Neutrophil (primary cell): ENCODE data around the gene RPL34.

Source experiments
- H3K27ac ChIP-seq: fragments of 200-600 bp; sonication (generic); 2 replicates; pipeline ENCODE4 v1.5.1; 2016; ENCODE audit warnings: mild to moderate bottlenecking, moderate library complexity
- H3K27me3 ChIP-seq: fragments of 200-600 bp; sonication (generic); 2 replicates; pipeline ENCODE4 v1.6.0; 2016; ENCODE audit warnings: mild to moderate bottlenecking
- H3K36me3 ChIP-seq: fragments of 200-600 bp; sonication (generic); 2 replicates; pipeline ENCODE4 v1.5.1; 2017
- H3K4me1 ChIP-seq, 2 experiments: fragments of 200-600 bp in 1 of 2; sonication (generic) in 1 of 2; 1 replicate in 1 of 2; 2 replicates in 1 of 2; pipeline versions ENCODE4 v1.5.1 to v1.6.1; 2013 to 2016; ENCODE audit warnings: low read depth in 1 of 2, low read length in 1 of 2, mild to moderate bottlenecking in 1 of 2, moderate library complexity in 1 of 2; ENCODE audit not compliant: control insufficient read depth in 1 of 2, insufficient read depth in 1 of 2
- H3K4me3 ChIP-seq, 2 experiments: fragments of 200-600 bp in 1 of 2; sonication (generic) in 1 of 2; 1 replicate in 1 of 2; 2 replicates in 1 of 2; pipeline ENCODE4 v1.5.1; 2013 to 2016; ENCODE audit warnings: low read depth in 1 of 2, low read length in 1 of 2, mild to moderate bottlenecking in 1 of 2, moderate library complexity in 1 of 2
- H3K9me3 ChIP-seq: fragments of 200-600 bp; sonication (generic); 2 replicates; pipeline ENCODE4 v1.5.1; 2016
- TF ChIP-seq, protein P1 (sequence below): fragments of 200-600 bp; sonication (generic); IDR thresholded peaks from 2 replicates; pipeline ENCODE4 v1.5.1; 2016; ENCODE audit warnings: antibody characterized with exemption

Gene RPL34

GRCh38 chr4:108624263-108625056 lies 4.1 kb downstream of the RPL34 start:
- TF ChIP-seq, protein P1, sequence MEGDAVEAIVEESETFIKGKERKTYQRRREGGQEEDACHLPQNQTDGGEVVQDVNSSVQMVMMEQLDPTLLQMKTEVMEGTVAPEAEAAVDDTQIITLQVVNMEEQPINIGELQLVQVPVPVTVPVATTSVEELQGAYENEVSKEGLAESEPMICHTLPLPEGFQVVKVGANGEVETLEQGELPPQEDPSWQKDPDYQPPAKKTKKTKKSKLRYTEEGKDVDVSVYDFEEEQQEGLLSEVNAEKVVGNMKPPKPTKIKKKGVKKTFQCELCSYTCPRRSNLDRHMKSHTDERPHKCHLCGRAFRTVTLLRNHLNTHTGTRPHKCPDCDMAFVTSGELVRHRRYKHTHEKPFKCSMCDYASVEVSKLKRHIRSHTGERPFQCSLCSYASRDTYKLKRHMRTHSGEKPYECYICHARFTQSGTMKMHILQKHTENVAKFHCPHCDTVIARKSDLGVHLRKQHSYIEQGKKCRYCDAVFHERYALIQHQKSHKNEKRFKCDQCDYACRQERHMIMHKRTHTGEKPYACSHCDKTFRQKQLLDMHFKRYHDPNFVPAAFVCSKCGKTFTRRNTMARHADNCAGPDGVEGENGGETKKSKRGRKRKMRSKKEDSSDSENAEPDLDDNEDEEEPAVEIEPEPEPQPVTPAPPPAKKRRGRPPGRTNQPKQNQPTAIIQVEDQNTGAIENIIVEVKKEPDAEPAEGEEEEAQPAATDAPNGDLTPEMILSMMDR = no peak
- Histone ChIP-seq H3K36me3 (peaks cover 76% of the 10 kb centered on the region), H3K4me3 (no peak overlapping the region)

GRCh38 chr4:108626056-108626455 lies 5.7 kb downstream of the RPL34 start:
- Histone ChIP-seq H3K27ac (no peak overlapping the region), H3K36me3 (peaks cover 90% of the 10 kb centered on the region), H3K9me3 (no peaks in the 10 kb centered on the region), H3K4me1 (peaks cover 6 to 14% of the 10 kb centered on the region in 2 experiments), H3K4me3 (no peak overlapping the region), H3K27me3 (no peaks in the 10 kb centered on the region)
- TF ChIP-seq, protein P1 = no peak

More at GRCh38 chr4:108624263-108625056, 4.1 kb downstream of the RPL34 start:
- H3K27me3 ChIP-seq = no peaks in the 10 kb centered on the region
- peaks cover 18 to 23% of the 10 kb centered on the region in 2 experiments for H3K4me1 ChIP-seq
- H3K27ac ChIP-seq = no peak overlapping the region
- no peaks in the 10 kb centered on the region for H3K9me3 ChIP-seq

GRCh38 chr4:108628411-108628810 lies 8.0 kb downstream of the RPL34 start:
- TF ChIP-seq, protein P1 = no peak
- Histone ChIP-seq H3K36me3 (peaks cover 92% of the 10 kb centered on the region), H3K27ac (no peak overlapping the region)

DNA sequence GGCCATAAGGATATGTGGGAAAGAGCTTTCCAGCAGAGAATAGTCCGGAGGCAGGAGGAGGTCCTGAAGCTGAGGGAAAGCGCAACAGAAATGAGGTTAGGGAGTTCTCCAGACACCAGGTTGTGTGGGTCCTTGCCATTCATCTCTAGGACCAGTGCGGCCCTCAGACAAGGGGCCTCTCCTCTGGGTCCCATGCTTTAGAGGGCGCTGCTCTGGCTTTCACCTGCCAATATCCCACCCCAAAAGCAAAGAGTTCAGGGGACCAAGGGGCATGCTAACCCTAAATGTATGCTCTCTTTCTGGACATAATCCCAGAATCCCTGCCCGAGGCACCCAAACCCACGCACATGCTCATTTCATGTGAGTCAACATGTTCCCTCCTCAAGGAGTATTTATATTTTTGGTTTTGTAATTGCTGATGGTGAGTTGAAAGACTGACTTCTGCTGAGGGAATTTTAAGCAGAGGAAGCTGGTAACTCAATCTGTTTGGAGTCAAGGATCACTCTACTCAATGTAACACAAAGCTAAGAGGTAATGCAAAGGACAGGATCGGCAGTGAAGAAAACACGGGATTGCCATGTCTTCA lies 14.8 kb downstream of the RPL34 start:
- H3K27me3 ChIP-seq = no peaks in the 10 kb centered on the region
- H3K36me3 ChIP-seq = peaks cover 51% of the 10 kb centered on the region
- no peaks in the 10 kb centered on the region for H3K4me1 ChIP-seq
- no peaks in the 10 kb centered on the region for H3K9me3 ChIP-seq
- H3K4me3 ChIP-seq = no peak overlapping the region
- TF ChIP-seq, protein P1 = no peak
- H3K27ac ChIP-seq = no peak overlapping the region

More at GRCh38 chr4:108628411-108628810, 8.0 kb downstream of the RPL34 start:
- Histone ChIP-seq H3K27me3 (no peaks in the 10 kb centered on the region), H3K4me1 (no peaks in the 10 kb centered on the region), H3K4me3 (no peak overlapping the region), H3K9me3 (no peaks in the 10 kb centered on the region)

DNA sequence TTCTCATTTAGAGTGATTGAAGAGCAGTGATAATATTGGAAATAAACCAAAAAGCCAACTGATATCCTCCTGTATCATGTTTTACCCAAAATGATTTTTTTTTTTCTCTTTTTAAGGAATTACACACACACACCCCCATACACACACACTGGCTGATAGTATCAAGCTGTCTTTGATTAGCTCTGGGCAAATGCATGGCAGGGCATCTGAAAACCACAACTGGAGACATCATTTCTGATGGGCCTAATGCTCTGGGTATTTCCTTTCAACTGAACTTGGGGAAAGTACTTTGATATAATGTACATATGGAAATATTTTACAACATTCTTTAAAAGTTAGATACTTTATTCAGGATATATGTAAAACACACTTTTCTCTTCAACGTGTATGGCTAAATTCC lies 15.9 kb downstream of the RPL34 start:
- Histone ChIP-seq H3K4me3 (no peak overlapping the region), H3K27me3 (no peaks in the 10 kb centered on the region), H3K36me3 (peaks cover 40% of the 10 kb centered on the region), H3K27ac (no peak overlapping the region), H3K9me3 (no peaks in the 10 kb centered on the region), H3K4me1 (no peaks in the 10 kb centered on the region)
- TF ChIP-seq, protein P1 = no peak
